GM18502 (cell line): ENCODE data around the gene TCF12.

Experiments used
- ATAC-seq: cut with Tn5 transposase; IDR thresholded peaks from one replicate; pipeline ENCODE4 v1.9.1; 2021; ENCODE audit warnings: mild to moderate bottlenecking; ENCODE audit not compliant: unreplicated experiment, poor library complexity

TCF12 gene

DNA sequence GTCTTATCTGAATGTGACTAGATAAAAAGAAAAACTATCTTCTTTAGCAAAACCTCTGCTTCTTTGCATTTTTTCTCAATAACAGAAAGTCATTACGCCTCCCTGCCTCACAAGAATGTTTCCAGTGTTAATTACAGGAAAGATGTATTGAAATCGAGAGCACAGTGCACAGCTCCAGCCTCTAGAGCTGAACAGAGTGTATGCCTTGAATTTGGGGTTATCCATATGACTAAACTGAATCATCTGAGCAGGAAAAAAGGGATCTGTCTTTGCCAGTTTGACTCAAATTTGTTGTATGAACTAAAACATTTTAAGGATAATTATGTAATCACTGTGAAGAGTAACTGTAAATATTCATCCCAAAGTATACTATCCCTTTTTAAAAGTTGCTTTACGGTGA, 308.7 kb downstream of the TCF12 start:
- ATAC-seq = no peak

DNA sequence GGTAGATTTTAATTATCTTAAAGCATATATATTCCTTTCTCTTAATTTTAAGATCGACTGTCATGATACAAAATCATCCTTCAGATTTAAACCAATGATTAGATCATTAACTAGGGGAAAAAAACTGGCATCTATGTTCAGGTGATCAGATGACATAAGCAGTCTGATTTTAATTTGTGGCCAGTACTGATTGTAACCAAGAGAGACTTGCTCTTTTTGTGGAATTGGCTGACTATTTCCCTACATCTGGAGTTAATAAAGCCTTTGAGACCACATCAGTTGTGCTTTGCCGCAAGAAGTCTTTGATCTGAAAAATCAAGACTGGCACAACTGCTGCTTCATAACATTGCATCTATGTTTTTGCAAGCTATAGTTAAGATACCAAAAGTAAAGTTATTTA, 309.5 kb downstream of the TCF12 start:
- no peak for ATAC-seq

DNA sequence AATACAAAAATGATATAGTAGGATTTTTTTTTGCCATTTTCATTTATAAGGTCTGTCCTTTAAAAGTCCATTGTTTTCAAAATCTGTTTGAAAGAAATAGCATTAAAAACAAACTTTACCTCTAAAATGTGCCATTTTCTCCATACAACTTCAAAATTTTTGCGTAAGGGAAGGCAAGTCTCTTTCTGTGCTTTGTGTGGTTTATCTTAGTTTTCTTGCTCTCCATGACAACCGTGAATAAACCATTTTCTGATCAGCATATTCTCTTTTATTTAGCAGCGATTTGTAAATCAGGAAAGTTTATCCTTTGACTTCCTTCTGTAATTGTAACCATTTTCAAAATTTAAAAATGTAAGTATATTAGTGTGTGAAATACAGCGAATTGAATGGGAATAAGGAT, 310.0 kb downstream of the TCF12 start:
- ATAC-seq = no peak

DNA sequence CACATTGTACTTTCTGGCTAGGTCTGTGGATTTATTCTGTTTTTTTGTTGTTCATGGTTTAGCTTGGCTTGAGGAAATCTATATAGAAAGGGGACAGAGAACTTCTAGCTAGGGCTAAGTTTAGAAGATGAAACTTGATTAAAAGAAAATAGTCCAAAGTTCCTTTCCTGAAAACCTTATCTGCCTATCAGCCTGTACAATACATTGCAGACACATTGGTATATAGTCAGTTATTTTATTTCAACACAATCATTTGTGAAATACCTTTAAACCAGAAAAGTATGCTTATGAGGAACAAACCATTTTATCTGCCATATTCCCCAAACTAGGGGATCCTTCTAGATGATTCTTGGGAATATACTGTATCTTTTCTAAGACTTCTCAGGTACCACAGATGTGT, 310.6 kb downstream of the TCF12 start:
- ATAC-seq = no peak

DNA sequence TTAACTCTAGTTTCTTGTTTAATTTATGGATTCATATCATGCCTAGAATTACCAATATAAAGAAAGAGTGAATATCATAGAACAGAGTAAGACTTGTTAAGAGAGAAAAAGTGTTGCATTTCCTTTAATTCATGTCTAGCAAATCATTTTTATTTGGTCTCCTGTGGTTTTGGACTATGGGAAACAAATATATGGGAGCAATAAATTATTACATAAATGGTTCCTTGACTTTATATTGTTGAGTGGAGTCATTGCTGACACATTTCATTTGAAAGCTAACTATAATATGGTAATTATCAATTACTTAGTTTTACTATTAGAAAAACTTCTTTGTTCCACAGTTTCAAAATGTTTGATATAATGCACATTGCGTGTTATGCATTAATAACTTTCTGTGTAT, 313.1 kb downstream of the TCF12 start:
- no peak for ATAC-seq

DNA sequence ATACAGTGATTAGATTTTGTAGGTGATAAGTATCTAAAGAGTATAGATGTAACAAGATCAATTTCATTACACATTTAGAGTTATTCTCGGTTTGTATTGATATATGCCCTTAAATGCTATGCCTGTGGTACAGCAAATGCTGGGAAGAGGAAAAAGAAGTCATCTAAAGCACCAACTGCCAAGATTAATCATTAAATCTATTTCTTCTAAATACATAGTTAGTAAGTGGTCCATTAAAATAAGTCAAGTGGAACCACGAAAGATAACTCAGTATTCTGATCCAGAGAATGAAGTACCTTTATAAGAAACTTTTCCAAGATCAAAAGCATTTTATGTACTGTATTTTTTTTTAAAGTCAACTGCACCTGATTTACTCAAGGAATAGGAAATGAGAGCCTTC, 315.7 kb downstream of the TCF12 start:
- ATAC-seq = no peak

DNA sequence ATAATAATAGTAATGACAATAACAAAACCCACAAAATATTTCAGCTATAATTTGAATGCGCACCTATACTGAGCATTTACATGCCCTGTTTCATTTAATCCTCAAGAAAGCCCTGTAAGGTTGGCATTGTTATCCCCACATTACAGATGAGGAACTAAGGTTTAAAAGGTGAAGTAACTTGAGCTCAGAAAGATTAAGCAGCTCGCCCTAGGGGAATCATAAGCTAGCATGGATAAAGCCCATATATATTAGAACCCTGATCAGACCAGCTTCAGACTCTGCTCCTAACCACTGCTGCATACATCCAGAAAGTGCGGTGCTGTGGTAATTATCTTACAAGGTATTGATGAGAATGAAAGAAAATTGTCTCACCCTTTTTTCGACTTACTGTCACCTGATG, 316.7 kb downstream of the TCF12 start:
- no peak for ATAC-seq

DNA sequence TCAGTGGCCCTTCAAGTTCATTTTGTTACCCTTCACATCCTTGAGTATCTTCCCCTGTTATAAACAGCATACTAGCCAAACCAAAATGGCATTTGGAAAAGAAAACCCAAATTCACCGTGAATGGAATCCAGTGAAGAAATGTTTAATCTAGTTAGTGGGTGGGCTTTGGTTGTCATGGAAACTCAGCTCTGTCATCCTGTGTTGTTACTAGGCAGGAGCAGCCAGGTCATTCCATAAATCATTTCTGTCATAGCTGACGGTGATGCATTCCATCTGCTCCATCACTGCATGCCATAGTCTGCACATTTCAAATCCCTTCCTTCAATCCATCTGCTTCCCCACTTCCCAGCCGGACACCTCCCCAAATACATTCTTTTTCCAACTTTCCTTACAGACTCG, 317.4 kb downstream of the TCF12 start:
- ATAC-seq = no peak

DNA sequence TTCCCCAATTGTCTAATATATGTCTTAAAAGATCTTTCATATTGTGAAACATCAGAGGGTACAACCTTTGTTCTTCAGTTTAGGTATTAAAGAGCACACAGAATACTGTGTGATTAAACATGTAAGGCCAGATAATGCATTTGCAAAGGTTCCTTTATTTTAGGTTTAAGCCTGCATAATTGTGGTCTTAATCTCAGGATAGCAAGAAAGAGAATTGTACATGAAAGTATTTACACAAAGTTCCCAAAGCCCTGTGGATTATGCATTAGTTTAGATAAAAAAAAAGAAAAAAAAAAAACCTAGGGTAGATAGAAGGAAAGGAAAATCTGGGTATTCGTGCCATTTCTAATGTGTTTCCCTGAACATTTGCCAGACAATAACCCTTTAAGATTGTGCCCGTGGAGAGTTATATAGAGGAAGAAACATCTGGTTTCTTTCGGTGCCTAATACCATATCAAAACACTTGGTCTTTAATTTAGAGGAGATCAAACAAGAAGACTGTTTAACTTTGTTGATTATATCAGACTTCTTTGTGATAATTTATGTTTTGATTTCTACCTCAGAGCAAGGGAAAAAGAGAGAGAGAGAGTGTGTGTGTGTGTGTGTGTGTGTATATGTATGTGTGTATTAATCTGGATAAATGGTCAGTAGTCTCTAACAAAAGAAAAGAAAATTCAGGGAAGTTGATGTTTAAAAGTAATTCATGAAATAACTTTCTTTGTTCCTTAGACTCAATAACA, 318.3 kb downstream of the TCF12 start:
- ATAC-seq = no peak

DNA sequence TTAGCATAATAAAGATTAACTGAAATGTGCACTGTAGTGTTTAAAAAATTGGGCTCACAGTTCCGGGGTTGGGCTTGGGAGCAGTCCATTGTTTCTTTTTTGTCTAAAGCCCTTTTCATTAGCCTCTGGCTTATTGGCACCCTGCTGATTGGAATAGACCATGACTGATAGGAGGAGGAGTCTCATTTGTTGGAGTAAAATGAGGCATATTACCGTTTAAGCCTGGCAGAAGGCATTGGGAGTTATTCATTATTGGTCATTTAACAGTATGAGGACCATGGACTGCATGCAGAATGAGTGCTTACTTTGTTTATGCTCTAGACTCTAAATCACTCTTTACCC, 318.8 kb downstream of the TCF12 start:
- ATAC-seq = no peak

DNA sequence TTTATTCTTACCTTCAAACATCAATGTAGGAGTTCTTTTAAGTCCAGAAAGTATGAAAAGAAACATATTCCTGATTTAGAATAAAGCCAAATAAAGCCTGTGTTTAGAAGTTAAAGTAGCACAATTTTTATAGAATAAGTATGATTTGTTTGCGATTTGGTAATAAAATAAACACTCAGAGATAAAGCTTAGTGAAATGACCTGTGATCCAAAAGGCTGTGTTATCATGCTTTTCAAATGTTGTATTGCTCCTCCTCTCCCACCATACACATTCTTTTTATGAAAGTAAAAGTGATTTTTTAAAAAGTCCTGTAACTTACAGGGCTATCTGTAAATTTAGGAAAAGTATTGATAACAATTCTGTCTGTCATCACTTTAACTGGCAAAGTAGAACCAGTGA, 319.2 kb downstream of the TCF12 start:
- no peak for ATAC-seq

DNA sequence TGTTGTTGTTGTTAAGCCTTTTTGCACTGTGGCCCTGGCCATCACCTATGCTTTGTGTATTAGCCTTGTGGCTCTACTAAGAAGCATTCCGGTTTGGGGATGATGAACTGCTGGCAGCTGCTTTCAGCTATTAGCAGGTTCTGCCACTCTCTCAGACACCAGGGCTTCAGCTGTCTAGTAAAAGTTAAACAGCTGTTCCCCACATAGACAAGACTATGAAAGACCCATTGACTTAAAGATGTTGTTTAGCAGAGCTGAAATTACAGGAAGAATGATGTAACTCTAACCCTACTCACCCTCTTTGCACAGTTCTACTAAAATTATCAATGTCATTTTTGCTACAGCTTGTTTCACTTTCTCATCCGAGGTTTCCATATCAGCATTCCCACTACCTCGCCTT, 326.7 kb downstream of the TCF12 start:
- no peak for ATAC-seq

DNA sequence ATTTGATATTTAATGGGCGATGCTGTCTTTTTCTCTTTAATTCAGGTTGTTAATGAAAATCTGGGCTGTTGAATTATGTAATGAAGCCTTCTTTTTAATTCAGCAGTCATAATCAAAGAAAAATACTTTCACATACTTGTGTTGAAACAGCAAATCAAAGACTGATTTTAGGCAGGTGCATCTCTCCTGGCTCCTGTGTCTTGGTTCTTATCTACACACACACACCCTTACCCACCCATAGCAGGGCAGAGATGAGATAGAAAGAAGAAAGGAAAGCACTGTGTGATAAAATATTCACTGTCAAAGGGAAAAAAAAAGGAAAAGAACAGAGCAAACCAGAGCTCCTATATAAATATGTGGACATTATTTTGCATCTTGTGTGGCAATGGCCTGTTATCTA, 327.3 kb downstream of the TCF12 start:
- ATAC-seq = no peak

DNA sequence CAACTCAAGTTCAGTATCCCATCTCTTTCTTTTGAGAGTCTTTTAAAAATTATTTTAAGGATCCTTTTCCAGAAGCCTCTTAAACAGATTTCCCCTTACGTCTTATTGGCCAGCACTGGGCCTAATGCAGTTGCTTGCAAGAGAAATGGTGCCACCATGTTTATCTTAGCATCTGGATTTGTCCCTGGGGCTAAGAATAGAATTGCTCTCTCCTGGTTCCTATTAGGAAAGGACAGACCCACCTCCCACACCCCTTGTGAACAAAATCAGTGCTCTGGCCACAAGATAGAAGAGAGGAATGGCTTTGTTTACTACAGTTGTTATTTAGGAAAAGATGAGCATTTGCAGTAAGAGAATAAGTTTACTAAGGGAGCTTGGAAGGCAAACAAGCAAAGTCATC, 329.6 kb downstream of the TCF12 start:
- ATAC-seq = no peak

DNA sequence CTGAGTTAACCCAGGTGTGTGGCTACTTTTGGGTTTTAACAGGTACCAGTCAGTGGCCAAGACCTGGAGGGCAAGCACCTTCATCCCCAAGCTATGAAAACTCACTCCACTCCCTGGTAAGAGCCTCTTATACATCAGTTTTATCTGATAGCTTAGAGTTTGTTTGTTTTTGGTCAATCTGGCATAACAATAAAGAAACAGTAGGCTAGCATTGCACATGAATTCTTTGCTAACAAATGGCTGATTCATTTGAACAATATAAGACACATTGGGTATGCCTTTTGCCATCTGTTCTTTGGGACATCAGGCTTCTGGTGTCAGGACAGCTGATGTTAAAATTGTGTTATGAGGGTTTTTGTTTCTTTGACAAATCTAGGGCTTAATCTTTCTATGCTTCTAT, 332.9 kb downstream of the TCF12 start:
- ATAC-seq = no peak

DNA sequence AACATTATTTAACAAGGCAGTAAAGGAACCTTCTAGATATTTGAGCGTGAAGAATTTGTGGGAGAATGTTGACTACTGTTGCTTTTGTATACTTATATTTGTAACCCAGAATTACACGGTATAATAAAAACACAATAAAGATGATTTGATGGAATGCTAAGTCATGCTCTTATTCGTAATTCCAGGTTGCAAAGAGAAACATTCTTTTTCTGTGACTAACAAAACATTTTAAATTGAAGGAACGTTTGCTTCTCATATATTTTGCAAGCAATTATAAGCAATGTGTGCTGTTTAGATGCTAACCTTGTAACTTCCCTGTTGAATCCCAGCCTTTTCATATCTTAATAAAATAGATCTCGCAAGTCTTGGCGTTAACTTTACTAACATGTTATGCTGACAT, 333.5 kb downstream of the TCF12 start:
- ATAC-seq = no peak

DNA sequence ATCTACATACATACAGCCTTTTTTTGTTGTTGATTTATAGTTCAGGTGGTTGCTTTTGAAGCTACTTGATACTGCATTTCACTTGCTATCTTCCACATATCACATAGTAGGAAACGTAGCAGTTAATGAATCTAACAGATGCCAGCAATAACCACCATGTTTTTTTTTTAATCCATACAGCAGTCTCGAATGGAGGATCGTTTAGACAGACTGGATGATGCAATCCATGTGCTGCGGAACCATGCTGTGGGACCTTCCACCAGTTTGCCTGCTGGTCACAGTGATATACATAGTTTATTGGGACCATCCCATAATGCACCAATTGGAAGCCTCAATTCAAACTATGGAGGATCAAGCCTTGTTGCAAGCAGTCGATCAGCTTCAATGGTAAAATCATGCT, 334.6 kb downstream of the TCF12 start:
- ATAC-seq = no peak

DNA sequence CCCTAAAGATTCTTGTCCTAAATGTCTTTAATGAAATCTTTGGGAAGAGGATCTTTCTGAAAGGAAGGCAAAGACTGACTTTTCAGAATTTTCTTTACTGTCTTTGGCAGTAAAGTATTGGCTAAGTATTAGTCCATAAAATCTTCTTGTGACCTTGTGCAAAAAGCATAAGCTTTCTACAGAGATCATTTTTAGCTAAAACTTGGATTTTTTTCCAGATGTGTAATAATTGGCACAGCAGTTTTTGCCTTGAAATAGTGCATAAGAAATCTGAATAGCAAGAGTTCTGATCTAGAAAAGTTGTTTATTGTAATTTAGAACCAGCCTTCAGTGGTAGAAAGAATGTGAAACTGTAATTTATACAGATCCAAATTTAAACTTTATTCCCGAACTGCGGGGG, 335.1 kb downstream of the TCF12 start:
- ATAC-seq = no peak

DNA sequence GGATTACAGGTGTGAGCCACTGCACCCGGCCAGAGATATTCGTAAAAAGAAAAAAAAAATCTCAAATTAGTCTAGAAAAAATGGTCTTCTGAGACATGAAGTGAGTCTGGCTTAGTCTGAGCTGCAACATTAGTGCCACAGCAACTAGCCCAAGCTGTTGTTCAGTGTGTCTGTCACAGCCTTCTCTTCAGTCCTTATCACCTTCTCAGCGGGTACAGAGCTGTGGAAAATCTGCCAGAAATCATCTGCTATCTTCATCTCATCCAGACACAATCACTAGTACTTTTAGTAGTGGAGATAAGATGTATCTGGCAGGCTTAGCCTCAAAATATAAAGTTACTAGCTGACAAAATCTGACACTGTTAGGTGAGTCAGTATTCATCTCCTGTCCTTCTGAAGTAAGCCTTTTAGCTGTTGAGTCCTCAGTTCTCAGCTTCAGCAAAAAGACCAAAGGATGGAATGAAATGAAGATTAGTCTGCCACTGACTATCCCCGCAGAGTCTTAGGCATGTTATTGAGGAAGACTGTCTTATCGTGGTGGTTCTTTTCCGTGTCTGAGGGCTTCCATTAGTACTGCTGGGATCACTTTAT, 337.4 kb downstream of the TCF12 start:
- no peak for ATAC-seq

DNA sequence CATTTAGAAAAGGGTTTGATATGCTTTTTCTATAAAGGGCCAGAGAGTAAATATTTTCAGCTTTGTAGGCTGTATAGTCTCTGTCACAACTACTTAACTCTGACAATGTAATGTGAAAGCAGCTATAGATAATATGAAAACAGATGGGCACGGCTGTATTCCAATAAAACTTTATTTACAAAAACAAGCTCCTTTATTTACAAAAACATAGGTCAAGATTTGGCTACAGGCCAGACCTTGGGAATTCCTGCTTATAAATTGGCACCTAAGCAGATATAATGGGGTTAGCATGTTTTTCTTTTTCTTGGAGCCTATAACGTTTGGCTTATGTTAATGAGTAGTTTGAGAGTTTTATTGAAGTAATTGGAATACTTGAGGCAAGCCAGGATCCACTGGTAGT, 338.5 kb downstream of the TCF12 start:
- ATAC-seq = no peak

DNA sequence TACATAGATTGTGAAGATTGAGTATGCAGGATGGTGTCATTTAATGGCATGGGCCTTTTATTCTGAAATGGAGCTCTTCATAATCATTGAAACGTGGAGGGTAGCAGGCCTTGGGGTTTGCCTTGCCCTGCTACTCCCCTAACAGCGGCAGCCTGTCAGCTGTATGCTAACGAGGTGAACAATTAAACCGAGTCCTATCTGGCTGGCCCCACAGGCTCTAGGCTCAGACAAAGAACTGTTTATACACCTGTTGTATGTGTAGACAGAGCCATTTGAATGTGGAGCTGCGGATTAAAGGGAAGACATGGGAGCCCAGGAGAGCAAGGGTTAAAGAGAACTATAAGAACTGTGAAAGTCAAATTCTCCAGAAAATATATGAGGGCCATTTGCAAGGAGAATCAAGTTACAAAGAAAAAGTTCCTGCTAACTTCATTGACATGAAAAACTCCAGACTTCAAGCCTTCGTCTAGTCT, 341.2 kb downstream of the TCF12 start:
- ATAC-seq = no peak

DNA sequence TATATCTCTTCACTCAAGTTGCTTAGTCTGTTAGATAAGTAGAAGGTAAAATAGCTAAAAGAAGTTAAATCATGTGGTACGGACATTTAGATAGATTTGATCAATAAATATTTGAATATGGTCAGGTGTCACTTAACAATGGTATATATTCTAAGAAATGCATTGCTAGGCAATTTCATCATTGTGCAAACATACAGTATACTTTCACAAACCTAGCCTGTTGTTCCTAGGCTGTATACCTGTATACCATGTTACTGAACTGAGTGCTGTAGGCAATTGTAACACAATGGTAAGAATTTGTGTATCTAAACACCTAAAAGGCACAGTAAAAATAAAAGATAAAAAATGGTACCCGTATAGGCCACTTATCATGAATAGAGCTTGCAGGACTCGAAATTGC, 345.1 kb downstream of the TCF12 start:
- ATAC-seq = no peak
